Skin epidermis (tissue), 12 donors: ENCODE measurements around the gene ANTXR1.

Experiments used
- H3K27ac ChIP-seq, 21 experiments: fragments of 200-600 bp; sonication (generic) in 11 of 21; one replicate each; pipeline ENCODE4 v1.5.0; 2020; ENCODE audit warnings: mild to moderate bottlenecking in 3 of 21, inconsistent platforms in 2 of 21, moderate library complexity in 2 of 21
- H3K4me3 ChIP-seq, 7 experiments: fragments of 200-600 bp; sonication (generic) in 2 of 7; one replicate each; pipeline ENCODE4 v1.5.0; 2020; ENCODE audit warnings: inconsistent platforms in 2 of 7, mild to moderate bottlenecking in 2 of 7, moderate library complexity in 1 of 7

Gene ANTXR1

GRCh38 chr2:69184224-69184623 is 171.2 kb downstream of the ANTXR1 start:
- Histone ChIP-seq H3K27ac (peak overlapping the region in 13 of 21 experiments; percentile 16 to 78 (median 59)), H3K4me3 (no peak overlapping the region)

- Histone ChIP-seq H3K27ac (peak overlapping the region in 7 of 21 experiments; percentile 6 to 78 (median 63)), H3K4me3 (no peak overlapping the region)
Observed at GRCh38 chr2:69185807-69186206, 172.8 kb downstream of the ANTXR1 start.

- Histone ChIP-seq H3K4me3 (no peak overlapping the region), H3K27ac (peak overlapping the region in 7 of 21 experiments; percentile 6 to 78 (median 20))
Observed at GRCh38 chr2:69186614-69187013, 173.6 kb downstream of the ANTXR1 start.

- H3K4me3 ChIP-seq: no peak overlapping the region
- H3K27ac ChIP-seq: peak overlapping the region in 1 of 21 experiments; percentile 9
Observed at GRCh38 chr2:69188182-69188900, 175.4 kb downstream of the ANTXR1 start.

- Histone ChIP-seq H3K27ac (peak overlapping the region in 3 of 21 experiments; percentile 6 to 63 (median 40)), H3K4me3 (no peak overlapping the region)
Observed at GRCh38 chr2:69190743-69191404, 177.9 kb downstream of the ANTXR1 start.

GRCh38 chr2:69191634-69192033 is 178.7 kb downstream of the ANTXR1 start:
- H3K27ac ChIP-seq: peak overlapping the region in 1 of 21 experiments; percentile 6
- no peak overlapping the region for H3K4me3 ChIP-seq

- H3K4me3 ChIP-seq: no peak overlapping the region
- peak overlapping the region in 2 of 21 experiments; percentile 11 to 34 for H3K27ac ChIP-seq
Observed at GRCh38 chr2:69192176-69192945, 179.4 kb downstream of the ANTXR1 start.

- Histone ChIP-seq H3K27ac (peak overlapping the region in 3 of 21 experiments; percentile 10 to 73 (median 12)), H3K4me3 (no peak overlapping the region)
Observed at GRCh38 chr2:69195706-69196105, 182.7 kb downstream of the ANTXR1 start.

- no peak overlapping the region for H3K4me3 ChIP-seq
- H3K27ac ChIP-seq: peak overlapping the region in 6 of 21 experiments; percentile 15 to 73 (median 29)
Observed at GRCh38 chr2:69196327-69197117, 183.5 kb downstream of the ANTXR1 start.

GRCh38 chr2:69200107-69200520 is 187.1 kb downstream of the ANTXR1 start:
- Histone ChIP-seq H3K27ac (peak overlapping the region in 6 of 21 experiments; percentile 2 to 53 (median 29)), H3K4me3 (no peak overlapping the region)

GRCh38 chr2:69201259-69201658 is 188.3 kb downstream of the ANTXR1 start:
- Histone ChIP-seq H3K27ac (peak overlapping the region in 3 of 21 experiments; percentile 5 to 50 (median 25)), H3K4me3 (no peak overlapping the region)

- peak overlapping the region in 5 of 21 experiments; percentile 7 to 36 (median 29) for H3K27ac ChIP-seq
- H3K4me3 ChIP-seq: no peak overlapping the region
Observed at GRCh38 chr2:69202327-69202726, 189.3 kb downstream of the ANTXR1 start.

GRCh38 chr2:69203166-69203985 is 190.4 kb downstream of the ANTXR1 start:
- Histone ChIP-seq H3K4me3 (no peak overlapping the region), H3K27ac (peak overlapping the region in 1 of 21 experiments; percentile 37)

GRCh38 chr2:69204654-69205053 is 191.7 kb downstream of the ANTXR1 start:
- Histone ChIP-seq H3K27ac (peak overlapping the region in 1 of 21 experiments; percentile 29), H3K4me3 (no peak overlapping the region)

- Histone ChIP-seq H3K4me3 (no peak overlapping the region), H3K27ac (peak overlapping the region in 1 of 21 experiments; percentile 29)
Observed at GRCh38 chr2:69205076-69205475, 192.1 kb downstream of the ANTXR1 start.

GRCh38 chr2:69205491-69205890 is 192.5 kb downstream of the ANTXR1 start:
- Histone ChIP-seq H3K27ac (no peak overlapping the region), H3K4me3 (no peak overlapping the region)

GRCh38 chr2:69208023-69208595 is 195.1 kb downstream of the ANTXR1 start:
- H3K27ac ChIP-seq: peak overlapping the region in 1 of 21 experiments; percentile 3

GRCh38 chr2:69209482-69209881 is 196.5 kb downstream of the ANTXR1 start:
- Histone ChIP-seq H3K27ac (no peak overlapping the region), H3K4me3 (no peak overlapping the region)

More at GRCh38 chr2:69208023-69208595, 195.1 kb downstream of the ANTXR1 start:
- H3K4me3 ChIP-seq: no peak overlapping the region
